HepG2 (cell line): ENCODE measurements around the gene PPP1R27. TPM values are rescaled to one million over a fixed set of nuclear protein-coding genes. Genes with fewer than 3 reads are reported as not detected.
A peak's percentile ranks its signal among the peaks of the same experiment; 100 is the strongest.

Source experiments
- ATAC-seq: fragments of 200-7000 bp; cut with Tn5 transposase; 3 replicates; pipeline ENCODE4 v1.9.1; 2020; ENCODE audit warnings: mild to moderate bottlenecking, moderate library complexity
- BruUV-seq: library from RNA; stranded (reverse); fragments of 400-500 nt; replicated peaks from 2 replicates; lab custom pipeline; 2021; lab: Mats Ljungman, UMichigan
- CTCF ChIA-PET: fragments of 300-600 bp; formaldehyde crosslinking; extraction: SDS; loops from one replicate; lab custom pipeline; 2021; ENCODE audit warnings: low total read pairs, inconsistent platforms, low intra/inter-chr PET ratio; lab: Yijun Ruan, JAX
- POLR2A ChIA-PET: fragments of 350-600 bp; sonication (Branson Sonifier 250); formaldehyde crosslinking; loops from one replicate; lab custom pipeline; 2020; ENCODE audit warnings: antibody characterized with exemption, inconsistent platforms; lab: Yijun Ruan, JAX
- DNase-seq: peaks from one replicate; pipeline ENCODE4 v3.0.0-alpha.2; 2015; ENCODE audit warnings: low spot score
- FAIRE-seq: peaks from 3 replicates; lab custom pipeline; 2011; peaks lifted over from hg19 to GRCh38; lab: Jason Lieb, UNC
- H2AFZ ChIP-seq: one replicate; pipeline ENCODE4 v1.6.1; 2011; ENCODE audit warnings: low read length, inconsistent platforms
- H3K27ac ChIP-seq: fragments of 300-600 bp; 3 replicates; pipeline ENCODE4 v1.8.0; 2011; ENCODE audit warnings: mixed run types, mild to moderate bottlenecking, mixed read lengths, low read length, inconsistent platforms; ENCODE audit not compliant: insufficient read depth; ENCODE audit errors: extremely low read length
- H3K27me3 ChIP-seq, 2 experiments: fragments of 200-600 bp in 1 of 2; 2 replicates in 1 of 2; 3 replicates in 1 of 2; pipeline versions ENCODE4 v1.6.0 to v1.8.0; 2011; ENCODE audit warnings: low read length in 2 of 2, mild to moderate bottlenecking in 2 of 2, moderate library complexity in 2 of 2, inconsistent platforms in 1 of 2; ENCODE audit not compliant: insufficient read depth in 2 of 2, control insufficient read depth in 1 of 2
- H3K36me3 ChIP-seq, 2 experiments: fragments of 200-600 bp in 1 of 2; replicated peaks in 1 of 2; 2 replicates in 1 of 2; 3 replicates in 1 of 2; pipeline versions ENCODE4 v1.5.1 to v1.8.0; 2011; ENCODE audit warnings: low read length in 2 of 2, inconsistent platforms in 1 of 2; ENCODE audit not compliant: insufficient read depth in 2 of 2, control insufficient read depth in 1 of 2
- H3K4me1 ChIP-seq: 2 replicates; pipeline ENCODE4 v1.5.1; 2012; ENCODE audit warnings: low read length, inconsistent platforms; ENCODE audit not compliant: insufficient read depth
- H3K4me2 ChIP-seq: 2 replicates; pipeline ENCODE4 v1.6.0; 2011; ENCODE audit warnings: low read depth, low read length, inconsistent platforms
- H3K4me3 ChIP-seq, 3 experiments: fragments of 200-600 bp in 1 of 3; sonication (generic), shearing (Covaris generic) in 1 of 3; replicated peaks in 1 of 3; 2 replicates each; pipeline ENCODE4 v1.5.1; 2011 to 2016; ENCODE audit warnings: low read length in 3 of 3, inconsistent platforms in 2 of 3, low read depth in 2 of 3, mild to moderate bottlenecking in 2 of 3, control low read depth in 1 of 3, mixed read lengths in 1 of 3; ENCODE audit not compliant: insufficient read depth in 1 of 3
- H3K79me2 ChIP-seq: one replicate; pipeline ENCODE4 v1.6.1; 2011; ENCODE audit warnings: low read length, inconsistent platforms; ENCODE audit not compliant: insufficient read depth
- H3K9ac ChIP-seq: 2 replicates; pipeline ENCODE4 v1.6.0; 2011; ENCODE audit warnings: mild to moderate bottlenecking, low read depth, low read length, inconsistent platforms; ENCODE audit not compliant: insufficient read depth
- H3K9me3 ChIP-seq: 2 replicates; pipeline ENCODE4 v1.5.1; 2012; ENCODE audit warnings: mild to moderate bottlenecking, low read length
- H4K20me1 ChIP-seq: 2 replicates; pipeline ENCODE4 v1.6.0; 2011; ENCODE audit warnings: inconsistent platforms, mild to moderate bottlenecking, low read length, moderate library complexity; ENCODE audit not compliant: insufficient read depth
- ATF6 ChIP-seq: sonication (generic); formaldehyde crosslinking; conservative IDR thresholded peaks from 2 replicates; pipeline ENCODE4 v1.4.0; 2020; ENCODE audit warnings: missing genetic modification reagents
- CREM ChIP-seq, 2 experiments: sonication (generic) in 1 of 2; formaldehyde crosslinking in 1 of 2; IDR thresholded peaks; 2 replicates each; pipeline versions ENCODE4 v1.4.0 to v1.6.1; 2016 to 2020; ENCODE audit warnings: antibody characterized with exemption in 1 of 2, mild to moderate bottlenecking in 1 of 2, missing genetic modification reagents in 1 of 2
- FOXP1 ChIP-seq, 2 experiments: fragments of 450-650 bp in 1 of 2; IDR thresholded peaks; 2 replicates each; pipeline ENCODE4 v1.6.1; 2017 to 2018; ENCODE audit warnings: antibody characterized with exemption in 1 of 2
- GLMP ChIP-seq: sonication (generic); formaldehyde crosslinking; IDR thresholded peaks from 2 replicates; pipeline ENCODE4 v1.9.0; 2021; ENCODE audit warnings: missing genetic modification reagents, mild to moderate bottlenecking, borderline replicate concordance
- KMT2A ChIP-seq: sonication (generic); formaldehyde crosslinking; IDR thresholded peaks from 2 replicates; pipeline ENCODE4 v1.4.0; 2020; ENCODE audit warnings: missing genetic modification reagents
- NCOR1 ChIP-seq: fragments of 200-600 bp; sonication (generic); IDR thresholded peaks from 2 replicates; pipeline ENCODE4 v1.7.0; 2017; ENCODE audit warnings: antibody characterized with exemption, low read length, borderline replicate concordance
- SMAD9 ChIP-seq: sonication (generic); formaldehyde crosslinking; IDR thresholded peaks from 2 replicates; pipeline ENCODE4 v1.5.1; 2020; ENCODE audit warnings: mild to moderate bottlenecking, missing genetic modification reagents
- TMF1 ChIP-seq: sonication (generic); formaldehyde crosslinking; IDR thresholded peaks from 2 replicates; pipeline ENCODE4 v1.8.1; 2022; ENCODE audit warnings: low read depth, missing genetic modification reagents
- ZNF691 ChIP-seq: sonication (generic); formaldehyde crosslinking; IDR thresholded peaks from 2 replicates; pipeline ENCODE4 v1.4.0; 2020; ENCODE audit warnings: missing genetic modification reagents, low read depth, mild to moderate bottlenecking, borderline replicate concordance
- ZNF777 ChIP-seq: sonication (generic); formaldehyde crosslinking; IDR thresholded peaks from 2 replicates; pipeline ENCODE4 v1.4.0; 2020; ENCODE audit warnings: missing genetic modification reagents
- WGBS: methylation state at CpG from one replicate; pipeline ENCODE4 v1.1.6; 2017; ENCODE audit warnings: low lambda C conversion rate; 5-methylcytosine and 5-hydroxymethylcytosine counted together
- in situ Hi-C: cut with HindIII; loops from 2 replicates; pipeline ENCODE4 v1.10.0; 2017; ENCODE audit warnings: low pct_unique_long_range_greater_than_20kb; ENCODE audit not compliant: extremely low pct_ligation_motif_present
- intact Hi-C: fragments of 100-400 bp; cut with micrococcal nuclease; formaldehyde crosslinking; loops from one replicate; pipeline ENCODE4 v1.10.0; 2022; ENCODE audit not compliant: unreplicated experiment
- polyA plus RNA-seq, 8 experiments: library from polyadenylated mRNA; depleted of rRNA in 3 of 8; stranded (reverse) in 7 of 8; unstranded in 1 of 8; fragments of >200 nt; fragmentation: Illumina TruSeq in 4 of 8; extraction: Trizol in 4 of 8; gene quantifications; 2 replicates each; pipeline versions ENCODE4 v1.2.1 to v1.2.3, GENCODE V29; 2011 to 2016; ENCODE audit warnings: low read depth in 4 of 8, missing spikeins in 1 of 8, mixed read lengths in 1 of 8; ENCODE audit not compliant: insufficient read depth in 1 of 8
- total RNA-seq, 5 experiments: library from RNA; depleted of rRNA; stranded (reverse); fragments of >200 nt; fragmentation: Illumina TruSeq; extraction: Trizol; gene quantifications; 2 replicates each; pipeline ENCODE4 v1.2.3, GENCODE V29; 2016; ENCODE audit warnings: low read depth in 1 of 5
- TF ChIP-seq, protein P1 (sequence below): sonication (generic); formaldehyde crosslinking; IDR thresholded peaks from 2 replicates; pipeline ENCODE4 v1.4.0; 2020; ENCODE audit warnings: missing genetic modification reagents, mild to moderate bottlenecking, borderline replicate concordance
- TF ChIP-seq, protein P2 (sequence below): IDR thresholded peaks from 2 replicates; pipeline ENCODE4 v1.6.1; 2018; ENCODE audit warnings: missing genetic modification reagents

The PPP1R27 gene
- total and polyA plus RNA-seq, 2 of the 13 experiments (the other 11 are each of a cell fraction or from before 2014, with no cell fraction given): 0.17 to 1.00 TPM

DNA sequence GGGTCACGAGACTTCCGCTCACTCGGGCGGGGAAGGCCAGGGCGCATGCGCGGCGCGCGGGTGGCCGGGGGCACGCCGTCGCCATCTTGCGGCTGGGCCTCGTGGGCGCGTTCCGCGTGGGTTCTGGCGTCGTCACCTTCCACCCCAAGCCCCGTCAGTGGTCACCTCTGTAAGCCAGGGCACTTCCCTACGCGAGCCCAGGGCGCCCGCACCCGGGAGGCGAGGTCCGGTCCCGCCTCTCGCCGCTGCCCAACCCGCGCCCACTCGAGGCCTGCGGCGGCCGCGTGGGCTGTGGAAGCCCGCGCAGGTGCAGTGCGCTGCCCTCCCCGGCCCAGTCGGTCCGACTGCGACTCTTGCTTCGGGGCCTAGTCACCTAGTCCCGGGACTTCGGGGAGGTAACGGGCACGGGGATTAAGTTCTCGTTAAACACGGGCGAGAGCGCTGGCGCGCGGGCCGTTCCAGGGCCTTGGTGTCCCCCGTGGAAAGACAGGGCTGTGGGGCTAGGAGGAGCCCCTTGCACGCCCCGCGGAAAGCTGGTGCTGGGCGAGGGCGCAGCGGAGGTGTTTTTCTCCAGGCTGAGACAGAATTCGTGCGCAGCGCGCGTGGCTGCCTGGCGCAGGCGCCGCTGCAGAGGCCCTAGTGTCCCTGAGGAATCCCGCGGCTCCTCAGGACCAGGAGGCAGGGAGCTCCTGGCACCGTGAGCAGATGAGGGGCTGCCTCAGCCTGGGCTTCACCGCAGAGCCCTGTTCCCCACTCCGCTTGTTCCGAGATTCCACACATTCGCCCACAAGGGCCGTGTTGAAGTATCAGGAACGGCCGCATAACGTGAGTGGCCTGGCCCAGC lies 36.8 kb upstream of the PPP1R27 start (continued):
- no peak; the same call in 1 of the 2 replicates for TF ChIP-seq ATF6 (CRISPR knock-in tag)

DNA sequence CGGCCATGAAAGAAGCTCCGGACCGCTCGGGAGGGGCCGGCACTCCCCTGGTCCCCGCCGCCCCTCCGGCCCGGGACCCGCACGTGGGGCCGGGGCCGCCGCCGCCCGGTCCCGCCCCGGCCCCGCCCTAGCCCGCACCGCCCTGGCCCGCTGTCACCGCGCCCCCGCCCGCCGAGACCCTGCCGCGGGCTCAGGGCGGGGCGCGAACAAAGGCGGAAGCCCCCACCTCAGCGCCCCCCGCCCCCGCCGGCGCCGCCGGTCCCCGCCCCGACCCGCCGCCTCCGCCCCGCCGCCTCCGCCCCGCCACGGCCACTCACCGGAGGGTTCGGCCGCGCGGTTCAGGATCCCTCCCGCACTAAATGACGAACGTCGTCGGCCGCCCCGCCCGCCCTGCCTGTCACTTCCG lies 36.1 kb upstream of the PPP1R27 start, which contains the start of gene ARHGDIA:
Gene ARHGDIA (minus strand): TSS at position 357 of the 406 bp plus-strand sequence. CDS start 1,407 bp downstream, outside the sequence.
- DNase-seq (no peak), ATAC-seq (peak; percentile 3; the same call in 2 of the 3 replicates), FAIRE-seq (no peak)
- no peaks in the 10 kb centered on the region for H3K9me3 ChIP-seq
- BruUV-seq: no TSS peak
- in situ Hi-C loops (no loop called here), intact Hi-C loops (loop anchor here (5.0 kb wide), 1 partner anchor 41 kb away; the partner anchor contains the start of gene PCYT2)
- peaks cover 12 to 18% of the 10 kb centered on the region in 2 experiments for H3K36me3 ChIP-seq
- ChIA-PET CTCF (interaction anchor here (1.4 kb wide), 1 partner anchor 150 kb away, joined by 3 read pairs; no protein-coding TSS in a partner anchor), POLR2A (interaction anchor here (1.0 to 4.3 kb wide), 10 partner anchors 9 to 232 kb away, joined by 3 to 26 read pairs (median 8); partner anchors contain the start of genes ALYREF, ANAPC11, CENPX and DCXR)
- H3K4me1 ChIP-seq: peaks cover 58% of the 10 kb centered on the region
- no peak within 1 kb of the TSS for H2AFZ ChIP-seq
- H3K27me3 ChIP-seq: no peaks in the 10 kb centered on the region
- no CpG with 5 or more reads among the region's 64 CpGs for WGBS
- H3K4me2 ChIP-seq: peak within 1 kb of the TSS; percentile 94
- H3K9ac ChIP-seq: peak within 1 kb of the TSS; percentile 100
- peaks cover 34% of the 10 kb centered on the region; the same call in 1 of the 2 replicates for H4K20me1 ChIP-seq
- H3K79me2 ChIP-seq: peaks cover 24% of the 10 kb centered on the region
- H3K4me3 ChIP-seq: peak within 1 kb of the TSS; percentile 72 to 92 (median 90)
- H3K27ac ChIP-seq: peak within 1 kb of the TSS; percentile 98
- TF ChIP-seq CREM (IDR thresholded peaks at IDR 0.05) (no peak), CREM (CRISPR knock-in tag; IDR thresholded peaks at IDR 0.05) (0 out of 2 replicates have a peak, but pooled peaks have one; percentile 20), NCOR1 (no peak), ZNF691 (CRISPR knock-in tag) (no peak), TMF1 (CRISPR knock-in tag) (peak; percentile 29; the same call in 1 of the 2 replicates), FOXP1 (IDR thresholded peaks at IDR 0.05) (no peak), FOXP1 (CRISPR knock-in tag; IDR thresholded peaks at IDR 0.05) (no peak), KMT2A (CRISPR knock-in tag) (no peak), ZNF777 (CRISPR knock-in tag) (no peak), SMAD9 (CRISPR knock-in tag) (no peak), GLMP (CRISPR knock-in tag) (no peak)
- TF ChIP-seq, protein P1, sequence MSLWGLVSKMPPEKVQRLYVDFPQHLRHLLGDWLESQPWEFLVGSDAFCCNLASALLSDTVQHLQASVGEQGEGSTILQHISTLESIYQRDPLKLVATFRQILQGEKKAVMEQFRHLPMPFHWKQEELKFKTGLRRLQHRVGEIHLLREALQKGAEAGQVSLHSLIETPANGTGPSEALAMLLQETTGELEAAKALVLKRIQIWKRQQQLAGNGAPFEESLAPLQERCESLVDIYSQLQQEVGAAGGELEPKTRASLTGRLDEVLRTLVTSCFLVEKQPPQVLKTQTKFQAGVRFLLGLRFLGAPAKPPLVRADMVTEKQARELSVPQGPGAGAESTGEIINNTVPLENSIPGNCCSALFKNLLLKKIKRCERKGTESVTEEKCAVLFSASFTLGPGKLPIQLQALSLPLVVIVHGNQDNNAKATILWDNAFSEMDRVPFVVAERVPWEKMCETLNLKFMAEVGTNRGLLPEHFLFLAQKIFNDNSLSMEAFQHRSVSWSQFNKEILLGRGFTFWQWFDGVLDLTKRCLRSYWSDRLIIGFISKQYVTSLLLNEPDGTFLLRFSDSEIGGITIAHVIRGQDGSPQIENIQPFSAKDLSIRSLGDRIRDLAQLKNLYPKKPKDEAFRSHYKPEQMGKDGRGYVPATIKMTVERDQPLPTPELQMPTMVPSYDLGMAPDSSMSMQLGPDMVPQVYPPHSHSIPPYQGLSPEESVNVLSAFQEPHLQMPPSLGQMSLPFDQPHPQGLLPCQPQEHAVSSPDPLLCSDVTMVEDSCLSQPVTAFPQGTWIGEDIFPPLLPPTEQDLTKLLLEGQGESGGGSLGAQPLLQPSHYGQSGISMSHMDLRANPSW (CRISPR knock-in tag): no peak
- TF ChIP-seq, protein P2, sequence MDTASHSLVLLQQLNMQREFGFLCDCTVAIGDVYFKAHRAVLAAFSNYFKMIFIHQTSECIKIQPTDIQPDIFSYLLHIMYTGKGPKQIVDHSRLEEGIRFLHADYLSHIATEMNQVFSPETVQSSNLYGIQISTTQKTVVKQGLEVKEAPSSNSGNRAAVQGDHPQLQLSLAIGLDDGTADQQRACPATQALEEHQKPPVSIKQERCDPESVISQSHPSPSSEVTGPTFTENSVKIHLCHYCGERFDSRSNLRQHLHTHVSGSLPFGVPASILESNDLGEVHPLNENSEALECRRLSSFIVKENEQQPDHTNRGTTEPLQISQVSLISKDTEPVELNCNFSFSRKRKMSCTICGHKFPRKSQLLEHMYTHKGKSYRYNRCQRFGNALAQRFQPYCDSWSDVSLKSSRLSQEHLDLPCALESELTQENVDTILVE (CRISPR knock-in tag): peak; percentile 95; the same call in 1 of the 2 replicates
